GM21381 (cell line): Measurements from ENCODE around the gene NDRG4.

ENCODE experiments used
- ATAC-seq: cut with Tn5 transposase; IDR thresholded peaks from one replicate; pipeline ENCODE4 v1.9.1; 2021; ENCODE audit warnings: mild to moderate bottlenecking, moderate library complexity; ENCODE audit not compliant: unreplicated experiment

Gene NDRG4

GRCh38 chr16:58499615-58500351 is at the start of gene NDRG4:
Gene NDRG4, plus strand, starts transcription at chr16:58500143. Its CDS starts 106 bp downstream, at chr16:58500249.
- no peak for ATAC-seq

DNA sequence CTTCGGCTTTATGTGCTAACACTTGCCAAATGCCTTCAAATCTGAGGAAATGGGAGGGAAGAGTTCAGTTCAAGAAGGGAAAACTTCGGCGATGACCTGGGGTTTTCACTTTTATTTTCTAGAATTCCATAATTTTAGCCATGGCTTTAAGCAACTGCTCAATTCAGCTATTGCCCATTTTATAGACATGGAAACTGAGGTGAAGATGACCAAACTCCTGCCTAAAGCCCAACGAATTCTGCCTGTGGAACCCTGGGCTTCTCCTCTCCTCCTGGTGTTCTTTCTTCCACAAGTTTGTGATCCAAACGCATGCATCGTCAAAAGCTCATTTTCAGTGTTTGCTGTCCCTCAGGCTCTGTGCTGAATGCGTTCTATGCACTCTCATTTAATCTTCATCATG is 49.4 kb upstream of the NDRG4 start:
- ATAC-seq, result no peak

DNA sequence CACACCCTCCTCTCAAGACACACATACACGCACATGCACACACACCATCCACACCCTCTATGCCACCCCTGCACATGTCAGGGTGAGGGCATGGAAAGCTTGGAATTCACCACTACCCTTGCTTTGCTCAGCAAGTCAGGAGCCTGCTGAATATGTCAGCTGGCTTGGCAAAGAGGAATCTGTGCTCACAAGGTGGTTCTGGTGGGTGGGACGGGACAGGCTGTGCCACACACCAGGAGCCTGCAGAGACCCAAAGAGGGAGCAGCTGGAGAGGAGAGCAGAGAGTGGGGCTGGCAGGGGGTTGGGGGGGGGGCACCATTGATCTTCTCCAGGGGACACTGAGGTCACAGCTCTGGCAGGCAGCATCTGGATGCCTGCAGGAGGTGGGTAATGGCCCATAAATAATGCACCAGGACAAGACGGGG is 48.7 kb upstream of the NDRG4 start:
- no peak for ATAC-seq

- no peak for ATAC-seq
Measured at GRCh38 chr16:58451945-58452401, 48.0 kb upstream of the NDRG4 start.

DNA sequence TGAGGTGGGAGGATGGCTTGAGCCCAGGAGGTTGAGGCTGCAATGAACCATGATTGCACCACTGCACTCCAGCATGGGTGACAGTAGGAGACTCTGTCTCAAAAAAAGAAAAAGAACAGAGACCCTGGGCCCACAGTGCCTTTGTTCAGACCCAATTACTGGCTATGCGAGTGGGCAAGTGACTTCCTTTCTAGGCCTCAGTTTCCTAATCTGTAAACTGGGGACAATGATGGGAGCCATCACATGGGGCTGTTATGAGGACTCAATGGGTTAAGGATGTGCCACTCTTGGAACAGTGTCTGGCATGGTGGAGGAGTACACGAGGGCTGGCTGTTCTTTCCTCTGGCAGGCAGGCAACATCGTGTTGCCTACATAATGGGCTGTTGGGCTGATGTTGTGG is 47.3 kb upstream of the NDRG4 start:
- no peak for ATAC-seq

DNA sequence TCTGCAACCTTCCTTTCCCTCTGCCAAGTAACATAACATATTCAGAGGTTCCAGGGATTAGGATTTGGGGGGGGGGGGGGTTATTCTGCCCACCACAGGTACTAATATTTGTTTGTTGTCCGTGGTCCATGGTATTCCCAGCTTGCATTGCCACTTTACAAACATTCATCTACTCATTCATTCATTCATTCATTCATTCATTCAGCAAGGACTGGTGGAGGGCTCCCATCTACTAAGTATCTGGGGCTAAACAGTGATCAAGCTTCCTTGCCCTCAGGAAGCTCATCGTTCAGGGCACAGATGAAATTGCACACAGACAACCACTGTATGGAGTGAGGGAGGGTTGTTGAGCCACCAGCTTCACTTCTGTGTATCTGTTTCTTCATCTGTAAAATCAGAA is 45.8 kb upstream of the NDRG4 start:
- no peak for ATAC-seq

DNA sequence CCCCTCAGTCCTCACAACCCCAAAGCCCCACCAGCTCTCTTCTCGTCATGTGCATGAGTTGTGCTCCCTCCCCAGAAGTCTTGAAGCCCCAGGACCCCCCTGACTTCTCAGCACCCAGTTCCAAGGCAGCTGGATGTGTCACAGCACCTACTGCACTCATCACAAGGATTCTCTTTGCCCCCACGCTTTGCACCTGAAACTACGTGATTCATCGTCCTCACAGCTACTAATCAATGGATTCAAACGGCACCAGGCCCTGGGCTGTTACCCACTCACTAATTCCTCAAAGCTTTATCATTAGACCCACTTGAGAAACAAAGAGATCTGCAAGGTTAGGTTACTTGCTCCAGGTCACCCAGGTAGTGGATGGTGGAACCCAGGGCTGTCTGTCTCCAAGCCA is 45.1 kb upstream of the NDRG4 start:
- ATAC-seq, result no peak

- ATAC-seq, result no peak
Measured at GRCh38 chr16:58455750-58456149, 44.2 kb upstream of the NDRG4 start.

DNA sequence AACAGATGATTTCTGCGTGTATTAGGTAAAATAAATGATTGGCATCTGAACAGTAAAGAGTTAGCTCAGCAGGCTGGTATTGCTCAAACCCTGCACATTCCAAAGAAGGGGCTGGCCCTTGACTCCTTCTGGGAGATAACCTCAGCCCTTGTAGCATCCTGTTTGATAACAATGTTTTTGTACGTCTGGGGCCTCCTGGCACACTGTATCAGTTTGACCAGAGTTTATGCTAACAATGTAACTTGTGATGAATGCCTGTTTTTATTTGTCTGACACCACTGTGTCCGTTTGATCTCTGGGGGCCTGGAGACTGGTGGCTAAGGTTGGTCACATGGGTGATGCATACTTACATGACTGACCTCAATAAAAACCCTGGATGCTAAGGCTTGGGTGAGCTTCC is 43.8 kb upstream of the NDRG4 start:
- ATAC-seq, result no peak

DNA sequence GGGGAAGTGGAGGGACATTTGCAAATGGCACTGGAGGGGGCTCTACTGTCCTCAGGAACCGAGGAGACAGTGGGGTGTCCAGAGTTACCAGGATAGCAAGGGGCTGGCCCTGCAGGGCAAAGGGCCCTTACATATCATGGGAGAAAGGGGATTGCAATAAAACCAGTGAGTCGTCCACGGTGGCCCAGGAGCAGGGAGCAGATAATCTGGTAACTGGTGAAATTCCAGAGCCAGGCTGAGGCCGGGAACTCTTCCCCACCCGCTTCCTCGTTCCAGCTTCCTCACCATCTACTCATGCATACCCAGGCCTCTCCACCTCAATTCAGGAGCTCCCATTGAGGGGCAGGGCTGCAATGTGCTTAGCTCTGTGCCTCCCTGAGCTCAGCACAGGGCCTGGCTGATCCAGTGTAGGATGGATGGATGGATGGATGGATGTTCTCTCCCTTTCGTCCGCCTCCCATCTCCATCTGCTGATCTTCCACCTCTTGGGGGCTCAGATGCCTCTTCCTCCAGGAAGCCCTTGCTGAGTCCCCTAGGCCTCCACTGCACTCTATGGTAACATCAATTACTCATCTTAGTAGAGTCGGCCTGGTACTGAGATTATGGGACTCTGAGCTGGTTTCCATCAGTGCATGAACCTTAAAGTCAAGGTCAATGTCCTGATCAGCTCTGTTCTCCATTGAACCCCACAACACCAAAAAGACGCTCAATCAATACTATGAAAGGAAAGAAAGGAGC is 41.2 kb upstream of the NDRG4 start:
- ATAC-seq, result no peak

- ATAC-seq, result no peak
Measured at GRCh38 chr16:58459344-58460218, 40.4 kb upstream of the NDRG4 start.

DNA sequence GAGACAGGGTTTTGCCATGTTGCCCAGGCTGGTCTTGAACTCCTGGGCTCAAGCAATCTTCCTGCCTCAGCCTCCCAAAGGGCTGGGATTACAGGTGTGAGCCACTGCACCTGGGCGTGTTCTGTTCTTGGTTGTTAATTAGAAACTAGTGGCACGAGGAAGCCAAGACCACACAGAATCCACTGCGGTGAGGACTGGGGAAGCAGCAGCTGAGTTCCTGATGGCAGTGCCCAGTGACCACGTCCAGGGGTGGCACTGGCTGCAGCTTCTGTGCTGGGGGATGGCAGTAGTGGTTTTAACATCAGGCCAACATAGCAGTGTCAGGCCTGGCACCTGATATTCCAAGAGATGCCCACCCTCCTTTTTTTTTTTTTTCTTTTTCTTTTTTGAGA is 39.7 kb upstream of the NDRG4 start:
- ATAC-seq, result no peak

DNA sequence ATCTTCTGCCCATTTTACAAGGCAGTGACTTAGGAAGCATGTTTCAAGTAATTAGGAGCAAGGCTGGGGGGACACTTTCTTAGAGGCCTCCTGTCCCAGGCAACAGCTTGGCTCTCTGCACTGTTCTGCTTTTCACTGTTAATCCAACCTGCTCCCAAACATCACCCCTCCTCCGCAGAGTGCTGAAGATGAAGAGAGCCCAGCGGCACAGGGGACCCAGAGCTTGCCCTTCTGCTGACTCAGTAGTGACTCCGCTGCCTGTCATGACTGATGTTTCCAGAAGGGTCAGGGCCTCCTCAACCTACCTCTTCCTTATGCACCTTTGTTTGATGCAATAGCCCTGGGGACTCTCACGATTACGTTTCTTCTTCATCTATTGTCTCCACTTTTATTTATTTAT is 38.9 kb upstream of the NDRG4 start:
- ATAC-seq, result no peak

DNA sequence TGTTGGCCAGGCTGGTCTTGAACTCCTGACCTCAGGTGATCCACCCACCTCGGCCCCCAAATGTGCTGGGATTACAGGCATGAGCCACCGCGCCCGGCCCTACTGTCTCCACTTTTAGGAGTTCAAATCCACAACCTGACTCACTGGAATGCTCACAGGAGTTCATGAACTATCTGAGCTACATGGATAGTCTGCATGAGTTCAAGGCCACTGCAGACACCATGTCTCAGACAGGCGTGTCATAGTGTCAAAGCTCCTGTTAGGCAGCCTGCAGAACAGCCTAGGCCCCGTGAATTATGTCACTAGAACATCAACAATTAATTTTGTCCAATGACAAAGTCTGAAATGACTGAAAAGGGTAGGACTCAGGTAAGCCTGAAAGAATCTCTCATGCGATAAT is 38.3 kb upstream of the NDRG4 start:
- no peak for ATAC-seq

- ATAC-seq, result no peak
Measured at GRCh38 chr16:58462089-58462488, 37.9 kb upstream of the NDRG4 start.

GRCh38 chr16:58462499-58462996 is 37.4 kb upstream of the NDRG4 start:
- ATAC-seq, result no peak

DNA sequence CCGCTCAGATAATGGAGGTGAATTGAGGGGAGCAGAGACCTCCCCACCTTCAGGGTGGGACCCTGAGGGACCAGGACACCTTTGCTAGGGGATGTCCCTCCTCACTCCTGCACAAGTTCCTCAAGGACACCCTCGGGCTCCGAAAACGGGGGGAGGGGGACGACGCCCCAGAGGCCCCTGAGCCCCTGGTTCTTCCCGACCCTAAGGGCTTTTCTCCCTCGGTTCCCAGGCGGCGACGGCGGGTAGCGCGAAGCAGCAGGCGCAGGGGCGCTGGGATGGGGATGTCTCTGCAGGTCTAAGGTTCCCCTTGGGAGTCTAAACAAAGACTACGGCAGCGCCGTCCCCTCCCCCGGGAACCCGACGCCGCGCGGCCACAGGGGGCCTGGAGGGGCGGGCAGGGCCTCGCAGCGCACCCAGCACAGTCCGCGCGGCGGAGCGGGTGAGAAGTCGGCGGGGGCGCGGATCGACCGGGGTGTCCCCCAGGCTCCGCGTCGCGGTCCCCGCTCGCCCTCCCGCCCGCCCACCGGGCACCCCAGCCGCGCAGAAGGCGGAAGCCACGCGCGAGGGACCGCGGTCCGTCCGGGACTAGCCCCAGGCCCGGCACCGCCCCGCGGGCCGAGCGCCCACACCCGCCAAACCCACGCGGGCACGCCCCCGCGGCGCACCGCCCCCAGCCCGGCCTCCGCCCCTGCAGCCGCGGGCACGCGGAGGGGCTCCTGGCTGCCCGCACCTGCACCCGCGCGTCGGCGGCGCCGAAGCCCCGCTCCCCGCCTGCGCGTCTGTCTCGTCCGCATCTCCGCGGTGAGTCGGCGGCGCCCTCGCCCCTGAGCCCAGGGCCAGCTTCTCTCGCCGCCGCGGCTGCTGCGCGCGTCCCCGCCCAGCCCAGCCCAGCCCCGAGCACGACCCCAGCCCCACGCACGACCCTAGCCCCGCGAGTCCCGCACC is 36.7 kb upstream of the NDRG4 start:
- ATAC-seq, result no peak

DNA sequence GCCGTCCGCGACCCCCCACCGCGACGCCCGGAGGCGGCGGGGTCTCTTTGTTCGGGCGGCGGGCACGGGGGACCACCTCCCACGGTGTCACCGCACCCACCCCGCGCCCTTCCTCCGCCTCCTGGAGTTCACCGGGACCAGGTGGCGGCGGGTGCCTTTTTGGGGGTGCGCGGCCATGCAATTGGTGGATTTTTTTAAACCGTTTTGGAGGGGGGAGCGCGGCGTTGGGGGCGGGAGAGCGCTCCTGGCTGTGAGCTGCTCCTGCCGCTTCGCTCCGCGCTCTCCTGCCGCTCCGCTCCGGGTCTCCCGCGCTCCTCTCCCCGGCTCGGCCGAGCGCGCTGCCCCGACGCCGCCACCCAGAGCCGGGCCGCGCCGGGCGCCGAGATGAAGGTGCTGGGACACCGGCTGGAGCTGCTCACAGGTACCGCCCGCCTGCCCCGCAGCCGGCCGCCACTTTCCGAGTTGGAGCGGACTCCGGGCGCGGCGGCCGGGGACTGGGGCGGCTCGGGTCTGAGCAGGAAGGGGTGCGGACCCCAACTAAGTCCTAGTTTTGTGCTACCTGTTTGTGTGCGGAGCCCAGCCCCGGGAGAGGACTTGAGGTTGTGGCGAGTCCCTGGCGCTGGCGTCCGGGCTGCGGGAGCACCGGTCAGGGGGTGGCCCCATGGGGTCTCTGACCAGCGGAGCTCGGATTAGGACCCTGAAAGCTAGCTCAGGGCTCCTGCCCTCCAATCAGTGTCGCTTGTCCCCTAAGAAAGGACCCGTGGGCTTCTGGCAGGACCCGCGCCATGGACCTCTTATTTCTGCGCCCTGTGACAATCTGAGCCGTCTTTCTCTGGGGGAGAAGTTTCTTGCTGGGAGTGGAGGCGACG is 35.7 kb upstream of the NDRG4 start:
- no peak for ATAC-seq
